Right ventricle myocardium superior (tissue), 1 donor: Measurements from ENCODE around the gene SULT4A1. TPM values are rescaled to one million over a fixed set of nuclear protein-coding genes. Genes with fewer than 3 reads are reported as not detected.
A peak's percentile ranks its signal among the peaks of the same experiment; 100 is the strongest.

ENCODE experiments used
- ATAC-seq: fragments of 200-7000 bp; cut with Tn5 transposase; one replicate; pipeline ENCODE4 v1.9.1; 2020; ENCODE audit warnings: mild to moderate bottlenecking; ENCODE audit not compliant: poor library complexity
- DNase-seq: peaks from one replicate; pipeline ENCODE4 v3.0.0-alpha.2; 2020
- intact Hi-C: fragments of 100-400 bp; cut with DNase I; formaldehyde crosslinking; loops from one replicate; pipeline ENCODE4 v1.11.2; 2022
- total RNA-seq: library from RNA; stranded (reverse); fragmentation: NEBNext Ultra II Directional; extraction: Animal tissue kit (Norgen Biotek cat#: 25700); gene quantifications from one replicate; pipeline ENCODE4 v1.2.1, GENCODE V29; 2021
- donor health status: DM: no; HTN: yes; CAD: no; lungs with severe emphysema.

SULT4A1 gene
- total RNA-seq, 1 donor from 2014 or later, result 0.51 TPM

GRCh38 chr22:43833286-43834240 lies 28.8 kb downstream of the SULT4A1 start:
- intact Hi-C loops, result no loop called here
- DNase-seq (no peak), ATAC-seq (no peak)

- DNase-seq (no peak), ATAC-seq (no peak)
- intact Hi-C loops, result no loop called here
These were observed 29.7 kb downstream of the SULT4A1 start for GRCh38 chr22:43832393-43833265.

- intact Hi-C loops, result no loop called here
- DNase-seq (no peak), ATAC-seq (no peak)
These were observed 30.5 kb downstream of the SULT4A1 start for GRCh38 chr22:43831561-43832392.

DNA sequence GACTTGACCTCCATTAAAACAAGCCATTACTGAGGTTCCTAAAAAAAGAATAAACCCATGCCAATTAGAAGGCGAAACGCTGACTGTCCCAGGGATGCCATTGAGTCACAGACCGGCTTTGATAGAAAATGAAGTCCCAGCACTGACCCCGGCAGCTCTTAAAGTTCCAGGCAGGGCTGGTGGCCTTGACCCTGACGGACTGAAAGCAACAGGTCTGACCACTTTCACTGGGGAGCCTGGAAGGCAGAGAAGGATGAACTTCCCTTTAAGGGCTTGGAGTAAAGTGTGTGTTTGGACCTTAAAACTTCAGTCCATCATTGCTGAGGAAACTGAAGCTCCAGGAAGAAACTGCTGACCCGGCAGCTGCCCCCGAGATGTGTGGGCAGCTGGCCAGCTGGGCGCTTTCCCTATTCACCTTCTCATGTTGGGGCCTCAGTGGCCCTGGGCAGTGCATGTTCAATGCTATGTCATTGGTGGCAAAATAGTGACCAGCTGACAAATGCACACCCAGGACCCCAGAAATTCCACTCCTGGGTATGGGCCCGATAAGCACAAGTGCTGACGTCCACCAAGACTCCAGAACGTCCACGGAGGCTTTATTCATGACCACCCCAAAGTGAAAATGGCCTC lies 31.3 kb downstream of the SULT4A1 start:
- intact Hi-C loops, result no loop called here
- DNase-seq (no peak), ATAC-seq (no peak)

DNA sequence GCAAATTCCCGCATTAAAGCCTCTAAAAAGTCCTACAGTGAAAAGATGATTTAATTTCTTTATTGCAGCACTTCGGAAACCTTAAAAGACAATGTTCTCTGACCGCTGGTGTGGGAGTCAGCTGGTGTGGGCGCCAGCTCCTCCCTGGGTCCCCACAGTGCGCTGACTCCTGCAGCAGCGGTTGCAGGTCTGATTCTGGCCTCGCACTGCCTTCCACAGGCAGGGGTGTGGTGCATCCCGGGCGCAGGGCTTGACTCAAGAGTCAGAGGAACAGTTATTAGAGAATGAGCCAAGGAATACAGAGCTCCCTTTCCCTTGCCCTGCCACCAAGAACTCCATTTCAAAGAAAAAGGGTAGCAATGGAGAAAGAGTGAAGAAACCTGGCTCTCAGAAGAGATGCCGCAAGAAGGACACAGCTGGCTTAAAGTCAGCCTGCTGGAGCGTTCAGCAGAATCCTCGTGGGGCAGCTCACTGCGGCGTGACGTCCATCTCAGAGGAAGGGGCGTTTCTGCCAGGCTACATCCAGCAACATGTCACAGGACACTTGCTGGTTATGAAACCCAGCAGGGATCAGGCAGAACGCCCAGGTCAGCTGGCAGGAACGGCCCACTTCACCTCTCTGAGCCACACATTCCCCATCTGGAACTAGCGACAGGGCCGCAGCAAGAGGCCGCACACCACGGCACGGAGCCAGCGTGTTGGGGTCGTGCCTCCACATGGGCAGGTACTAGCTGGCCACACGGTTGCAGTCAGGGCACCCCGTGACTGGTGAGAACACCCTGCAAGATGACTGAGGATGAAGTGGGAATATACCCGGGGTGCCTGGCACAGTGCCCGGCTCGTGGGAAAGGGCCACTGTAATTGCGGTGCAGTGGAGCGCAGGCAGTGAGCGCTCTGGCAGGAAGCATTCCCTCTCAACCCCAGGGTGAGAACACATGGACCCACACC lies 32.1 kb downstream of the SULT4A1 start:
- peak; percentile 91 for DNase-seq
- intact Hi-C loops, result loop anchor here (10.0 kb wide), 1 partner anchor 445 kb away; no protein-coding TSS in a partner anchor
- ATAC-seq, result peak; percentile 84

- intact Hi-C loops, result loop anchor here (10.0 kb wide), 1 partner anchor 444 kb away; no protein-coding TSS in a partner anchor
- peak; percentile 93 for DNase-seq
- peak; percentile 80 for ATAC-seq
These were observed 33.1 kb downstream of the SULT4A1 start for GRCh38 chr22:43828998-43829782.

- DNase-seq (no peak), ATAC-seq (no peak)
- intact Hi-C loops, result loop anchor here (10.0 kb wide), 1 partner anchor 444 kb away; no protein-coding TSS in a partner anchor
These were observed 33.7 kb downstream of the SULT4A1 start for GRCh38 chr22:43828725-43828997.

DNA sequence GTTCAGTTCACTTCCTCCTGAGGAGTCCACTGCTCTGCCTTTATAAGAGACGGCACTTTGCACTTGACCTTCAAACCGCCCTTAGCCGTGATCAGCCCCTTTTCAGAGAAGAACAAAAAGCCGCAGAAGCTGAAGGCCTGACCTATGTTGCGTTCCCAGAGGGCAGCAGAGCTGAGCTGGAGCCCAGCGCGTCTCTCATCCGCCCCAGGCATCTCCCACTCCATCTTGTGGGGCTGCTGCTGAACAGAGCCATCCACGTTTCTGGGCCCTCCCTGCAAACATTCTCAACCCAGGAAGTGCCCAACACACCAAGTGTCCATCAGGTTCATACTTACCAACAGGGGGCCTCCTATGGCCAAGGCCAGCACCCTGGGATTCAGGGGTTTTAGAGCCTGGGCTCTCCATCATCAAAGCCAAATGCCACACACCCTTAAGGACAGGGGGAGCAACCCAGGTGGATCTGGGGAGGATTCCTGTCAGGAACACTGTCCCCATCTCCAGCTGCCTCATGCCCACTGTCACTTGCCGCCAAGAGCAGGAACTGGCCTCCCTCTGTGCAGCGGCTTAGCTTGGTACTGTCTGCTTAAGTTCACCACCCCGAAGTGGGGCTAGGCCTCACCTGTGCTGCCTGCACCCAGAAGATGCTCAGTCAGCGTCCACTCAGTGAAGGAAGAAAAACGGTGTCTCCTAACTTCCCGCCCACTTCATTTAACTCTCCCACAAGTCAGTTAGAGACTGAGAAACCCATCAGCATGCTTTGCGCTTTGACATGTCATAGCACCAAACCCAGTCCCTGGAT lies 34.2 kb downstream of the SULT4A1 start:
- no peak for DNase-seq
- no peak for ATAC-seq
- intact Hi-C loops, result loop anchor here (10.0 kb wide), 1 partner anchor 443 kb away; no protein-coding TSS in a partner anchor

DNA sequence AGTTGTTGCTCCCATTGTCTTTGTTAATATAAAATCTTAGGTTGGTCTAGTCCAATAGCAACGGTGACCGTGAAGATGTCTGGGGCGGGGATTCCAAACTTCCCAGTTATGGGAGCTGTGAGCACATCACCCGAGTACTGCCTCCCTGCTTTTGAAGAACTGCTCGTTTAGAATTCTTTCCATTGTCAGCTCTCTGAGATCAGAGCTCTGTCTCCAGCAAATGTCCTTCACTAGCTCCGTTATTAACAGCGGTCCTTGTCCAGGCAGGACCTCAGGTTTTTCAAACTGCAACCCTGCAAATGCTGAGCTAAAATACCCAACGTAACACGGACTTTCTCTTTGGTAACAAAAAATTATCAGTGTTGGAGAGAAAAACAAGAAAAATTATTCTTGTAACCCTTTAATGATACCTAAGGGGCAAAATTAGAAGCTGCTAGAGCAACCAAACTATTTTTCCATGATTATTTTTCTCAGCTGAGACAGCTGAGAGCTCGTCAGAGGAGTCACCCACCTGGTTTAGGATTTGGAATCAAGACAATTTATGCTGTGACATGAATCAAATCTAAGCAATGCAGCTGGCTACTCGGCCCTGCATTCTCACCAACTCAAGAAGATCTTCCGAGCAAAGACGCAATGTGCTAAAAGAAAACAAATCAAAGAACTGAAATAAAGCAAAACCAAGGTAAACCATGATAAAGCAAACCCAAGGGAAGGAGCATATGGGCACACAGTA lies 35.1 kb downstream of the SULT4A1 start:
- ATAC-seq (no peak), DNase-seq (no peak)
- intact Hi-C loops, result loop anchor here (10.0 kb wide), 1 partner anchor 442 kb away; no protein-coding TSS in a partner anchor

- ATAC-seq, result no peak
- DNase-seq, result no peak
- intact Hi-C loops, result loop anchor here (10.0 kb wide), 1 partner anchor 442 kb away; no protein-coding TSS in a partner anchor
These were observed 35.9 kb downstream of the SULT4A1 start for GRCh38 chr22:43826142-43827002.

DNA sequence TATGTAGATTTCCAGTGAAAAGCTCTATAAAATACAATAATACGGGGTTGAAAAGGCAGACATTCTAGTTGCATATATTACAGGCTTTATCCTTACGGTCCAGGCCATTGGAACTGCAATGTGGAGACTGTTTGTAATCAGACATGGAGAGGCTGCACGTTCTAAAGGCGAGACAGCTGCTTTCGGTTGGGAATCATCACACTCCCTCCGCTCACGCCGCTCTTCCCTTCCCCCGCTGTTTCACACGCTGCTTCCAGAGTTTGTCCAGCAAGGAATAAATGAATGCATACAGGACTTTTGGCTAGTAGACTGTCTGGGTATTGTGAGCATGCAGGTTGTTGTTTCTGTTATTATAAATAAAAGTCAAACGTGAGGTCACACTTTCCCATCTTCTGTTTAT lies 36.7 kb downstream of the SULT4A1 start:
- ATAC-seq (no peak), DNase-seq (no peak)
- intact Hi-C loops, result loop anchor here (10.0 kb wide), 1 partner anchor 441 kb away; no protein-coding TSS in a partner anchor

- ATAC-seq (no peak), DNase-seq (no peak)
- intact Hi-C loops, result loop anchor here (10.0 kb wide), 1 partner anchor 440 kb away; no protein-coding TSS in a partner anchor
These were observed 37.4 kb downstream of the SULT4A1 start for GRCh38 chr22:43824724-43825420.
